K562 (cell line): Measurements from ENCODE around the gene LMBR1.

Source experiments
- CHCHD3 ChIP-seq: fragments of 250-450 bp; sonication (Bioruptor Pico); IDR thresholded peaks from 2 replicates; pipeline ENCODE4 v2.1.2; 2022; ENCODE audit warnings: mild to moderate bottlenecking
- FOXK2 ChIP-seq, 2 experiments: fragments of 450-650 bp; IDR thresholded peaks in 1 of 2; conservative IDR thresholded peaks in 1 of 2; 2 replicates each; pipeline ENCODE4 v1.6.1; 2016; ENCODE audit warnings: low read depth in 2 of 2, mild to moderate bottlenecking in 1 of 2
- GABPB2 ChIP-seq: fragments of 250-450 bp; sonication (Bioruptor Pico); conservative IDR thresholded peaks from 2 replicates; pipeline ENCODE4 v1.5.1; 2021; ENCODE audit warnings: mild to moderate bottlenecking
- JUND ChIP-seq, 2 experiments: IDR thresholded peaks; 2 replicates in 1 of 2; 3 replicates in 1 of 2; pipeline ENCODE4 v1.6.1; 2011; ENCODE audit warnings: borderline replicate concordance in 2 of 2, low read depth in 2 of 2, low read length in 2 of 2, improper control_type of control experiment in 1 of 2, missing biosample characterization in 1 of 2, missing genetic modification characterization in 1 of 2, missing genetic modification reagents in 1 of 2
- PCBP1 ChIP-seq: fragments of 200-400 bp; formaldehyde crosslinking; IDR thresholded peaks from 2 replicates; pipeline ENCODE4 v1.6.1; 2018; ENCODE audit warnings: mild to moderate bottlenecking, low read depth, low read length; ENCODE audit not compliant: poor library complexity, severe bottlenecking
- POLR2AphosphoS5 ChIP-seq: IDR thresholded peaks from 2 replicates; pipeline ENCODE4 v1.6.1; 2011; ENCODE audit warnings: mild to moderate bottlenecking, low read depth, low read length, moderate library complexity; ENCODE audit not compliant: control insufficient read depth, insufficient read depth
- TAF1 ChIP-seq: IDR thresholded peaks from 2 replicates; pipeline ENCODE4 v1.6.1; 2011; ENCODE audit warnings: mild to moderate bottlenecking, low read length, moderate library complexity; ENCODE audit not compliant: insufficient read depth, control insufficient read depth, severe bottlenecking; ENCODE audit errors: extremely low read depth
- YBX1 ChIP-seq: fragments of 450-650 bp; IDR thresholded peaks from 2 replicates; pipeline ENCODE4 v1.7.1; 2016; ENCODE audit warnings: mild to moderate bottlenecking
- YY1 ChIP-seq, 3 experiments: IDR thresholded peaks; 2 replicates each; pipeline ENCODE4 v1.6.1; 2011; ENCODE audit warnings: low read length in 2 of 3, mild to moderate bottlenecking in 2 of 3, moderate library complexity in 2 of 3, borderline replicate concordance in 1 of 3, control low read depth in 1 of 3, low read depth in 1 of 3; ENCODE audit not compliant: insufficient read depth in 3 of 3, insufficient replicate concordance in 2 of 3, control insufficient read depth in 1 of 3, insufficient read length in 1 of 3; ENCODE audit errors: extremely low read depth in 1 of 3
- ZNF140 ChIP-seq: fragments of 250-450 bp; sonication (Bioruptor Pico); IDR thresholded peaks from 2 replicates; pipeline ENCODE4 v1.8.0; 2021; ENCODE audit warnings: moderate library complexity, mild to moderate bottlenecking, inconsistent platforms
- ZNF639 ChIP-seq, 2 experiments: fragments of 200-800 bp in 1 of 2; sonication (Bioruptor generic) in 1 of 2; sonication (generic) in 1 of 2; formaldehyde crosslinking in 1 of 2; IDR thresholded peaks in 1 of 2; conservative IDR thresholded peaks in 1 of 2; 2 replicates each; pipeline versions ENCODE4 v1.5.0 to v1.6.1; 2016 to 2020; ENCODE audit warnings: missing compliant biosample characterization in 1 of 2, missing genetic modification characterization in 1 of 2, missing genetic modification reagents in 1 of 2
- TF ChIP-seq, protein P1 (sequence below): fragments of 250-450 bp; sonication (Bioruptor Pico); IDR thresholded peaks from 2 replicates; pipeline ENCODE4 v1.5.0; 2020; ENCODE audit warnings: mild to moderate bottlenecking
- TF ChIP-seq, protein P2 (sequence below), 3 experiments: IDR thresholded peaks in 2 of 3; conservative IDR thresholded peaks in 1 of 3; 2 replicates each; pipeline ENCODE4 v1.5.1; 2011 to 2012; ENCODE audit warnings: low read length in 3 of 3, mild to moderate bottlenecking in 3 of 3, control low read depth in 2 of 3, improper control_type of control experiment in 1 of 3, inconsistent platforms in 1 of 3, low read depth in 1 of 3, mixed read lengths in 1 of 3, moderate library complexity in 1 of 3; ENCODE audit not compliant: insufficient read depth in 2 of 3

GRCh38 chr7:156684251-156684650, 208.7 kb downstream of the LMBR1 start:
- TF ChIP-seq JUND (IDR thresholded peaks at IDR 0.05; ENCODE audit: borderline replicate concordance, low read depth, low read length): no peak
- no peak for TF ChIP-seq JUND (tag; IDR thresholded peaks at IDR 0.05; ENCODE audit: borderline replicate concordance, low read depth, low read length)
- no peak for TF ChIP-seq POLR2AphosphoS5
- TF ChIP-seq ZNF639 (CRISPR knock-in tag; conservative IDR thresholded peaks at IDR 0.05 in 1 of 2, IDR thresholded peaks at IDR 0.05 in 1 of 2): no peak
- TF ChIP-seq PCBP1: no peak
- TF ChIP-seq GABPB2 (CRISPR knock-in tag): no peak
- no peak for TF ChIP-seq YBX1
- TF ChIP-seq TAF1: no peak
- no peak for TF ChIP-seq CHCHD3 (CRISPR knock-in tag)
- TF ChIP-seq, protein P1, sequence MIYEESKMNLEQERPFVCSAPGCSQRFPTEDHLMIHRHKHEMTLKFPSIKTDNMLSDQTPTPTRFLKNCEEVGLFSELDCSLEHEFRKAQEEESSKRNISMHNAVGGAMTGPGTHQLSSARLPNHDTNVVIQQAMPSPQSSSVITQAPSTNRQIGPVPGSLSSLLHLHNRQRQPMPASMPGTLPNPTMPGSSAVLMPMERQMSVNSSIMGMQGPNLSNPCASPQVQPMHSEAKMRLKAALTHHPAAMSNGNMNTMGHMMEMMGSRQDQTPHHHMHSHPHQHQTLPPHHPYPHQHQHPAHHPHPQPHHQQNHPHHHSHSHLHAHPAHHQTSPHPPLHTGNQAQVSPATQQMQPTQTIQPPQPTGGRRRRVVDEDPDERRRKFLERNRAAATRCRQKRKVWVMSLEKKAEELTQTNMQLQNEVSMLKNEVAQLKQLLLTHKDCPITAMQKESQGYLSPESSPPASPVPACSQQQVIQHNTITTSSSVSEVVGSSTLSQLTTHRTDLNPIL (CRISPR knock-in tag): no peak
- no peak for TF ChIP-seq FOXK2 (conservative IDR thresholded peaks at IDR 0.05 in 1 of 2, IDR thresholded peaks at IDR 0.05 in 1 of 2; ENCODE audit: low read depth in 2 of 2)
- TF ChIP-seq, protein P2, sequence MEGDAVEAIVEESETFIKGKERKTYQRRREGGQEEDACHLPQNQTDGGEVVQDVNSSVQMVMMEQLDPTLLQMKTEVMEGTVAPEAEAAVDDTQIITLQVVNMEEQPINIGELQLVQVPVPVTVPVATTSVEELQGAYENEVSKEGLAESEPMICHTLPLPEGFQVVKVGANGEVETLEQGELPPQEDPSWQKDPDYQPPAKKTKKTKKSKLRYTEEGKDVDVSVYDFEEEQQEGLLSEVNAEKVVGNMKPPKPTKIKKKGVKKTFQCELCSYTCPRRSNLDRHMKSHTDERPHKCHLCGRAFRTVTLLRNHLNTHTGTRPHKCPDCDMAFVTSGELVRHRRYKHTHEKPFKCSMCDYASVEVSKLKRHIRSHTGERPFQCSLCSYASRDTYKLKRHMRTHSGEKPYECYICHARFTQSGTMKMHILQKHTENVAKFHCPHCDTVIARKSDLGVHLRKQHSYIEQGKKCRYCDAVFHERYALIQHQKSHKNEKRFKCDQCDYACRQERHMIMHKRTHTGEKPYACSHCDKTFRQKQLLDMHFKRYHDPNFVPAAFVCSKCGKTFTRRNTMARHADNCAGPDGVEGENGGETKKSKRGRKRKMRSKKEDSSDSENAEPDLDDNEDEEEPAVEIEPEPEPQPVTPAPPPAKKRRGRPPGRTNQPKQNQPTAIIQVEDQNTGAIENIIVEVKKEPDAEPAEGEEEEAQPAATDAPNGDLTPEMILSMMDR (IDR thresholded peaks at IDR 0.05 in 2 of 3, conservative IDR thresholded peaks at IDR 0.05 in 1 of 3; ENCODE audit: insufficient read depth in 2 of 3, low read depth in 1 of 3, low read length in 3 of 3): no peak
- TF ChIP-seq YY1 (IDR thresholded peaks at IDR 0.05; ENCODE audit: borderline replicate concordance in 1 of 3, control insufficient read depth in 1 of 3, extremely low read depth in 1 of 3, insufficient read depth in 3 of 3, insufficient read length in 1 of 3, insufficient replicate concordance in 2 of 3, low read depth in 1 of 3, low read length in 2 of 3): no peak
- TF ChIP-seq ZNF140 (CRISPR knock-in tag): no peak
